HG02798 (cell line): ENCODE results near the gene COL4A2.
"Not testable (repeated sequence)": the region's sequence is repeated elsewhere in the genome, so short reads cannot be mapped to it uniquely, and the experiment has no call there.

Source experiments
- ATAC-seq: cut with Tn5 transposase; IDR thresholded peaks from one replicate; pipeline ENCODE4 v1.9.1; 2021; ENCODE audit warnings: mild to moderate bottlenecking; ENCODE audit not compliant: unreplicated experiment, poor library complexity

Gene COL4A2

GRCh38 chr13:110447801-110448200 lies 140.7 kb downstream of the COL4A2 start:
- no peak for ATAC-seq

- ATAC-seq: no peak
These were observed 141.1 kb downstream of the COL4A2 start for GRCh38 chr13:110448230-110448629.

- no peak for ATAC-seq
These were observed 141.6 kb downstream of the COL4A2 start for GRCh38 chr13:110448677-110449076.

- no peak for ATAC-seq
These were observed 142.3 kb downstream of the COL4A2 start for GRCh38 chr13:110449219-110450015.

- ATAC-seq: no peak
These were observed 143.2 kb downstream of the COL4A2 start for GRCh38 chr13:110450016-110450900.

- no peak for ATAC-seq
These were observed 144.1 kb downstream of the COL4A2 start for GRCh38 chr13:110450941-110451730.

- not testable (repeated sequence) for ATAC-seq
These were observed 146.0 kb downstream of the COL4A2 start for GRCh38 chr13:110453091-110453490.

GRCh38 chr13:110453797-110454196 lies 146.7 kb downstream of the COL4A2 start:
- ATAC-seq: no peak

- no peak for ATAC-seq
These were observed 147.3 kb downstream of the COL4A2 start for GRCh38 chr13:110454227-110454859.

- no peak for ATAC-seq
These were observed 147.9 kb downstream of the COL4A2 start for GRCh38 chr13:110454956-110455355.

- peak; percentile 2 for ATAC-seq
These were observed 148.4 kb downstream of the COL4A2 start for GRCh38 chr13:110455444-110455843.

GRCh38 chr13:110455941-110456340 lies 148.9 kb downstream of the COL4A2 start:
- ATAC-seq: peak; percentile 96

GRCh38 chr13:110456550-110456949 lies 149.5 kb downstream of the COL4A2 start:
- no peak for ATAC-seq

- ATAC-seq: no peak
These were observed 150.3 kb downstream of the COL4A2 start for GRCh38 chr13:110457361-110457760.

- no peak for ATAC-seq
These were observed 150.9 kb downstream of the COL4A2 start for GRCh38 chr13:110458017-110458416.

- no peak for ATAC-seq
These were observed 151.7 kb downstream of the COL4A2 start for GRCh38 chr13:110458594-110459365.

GRCh38 chr13:110462091-110462490 lies 155.0 kb downstream of the COL4A2 start:
- ATAC-seq: no peak

GRCh38 chr13:110463156-110463555 lies 156.1 kb downstream of the COL4A2 start:
- ATAC-seq: no peak

GRCh38 chr13:110463871-110464510 lies 156.9 kb downstream of the COL4A2 start:
- ATAC-seq: no peak
